SK-N-SH (cell line): Measurements from ENCODE around the gene TMEM191B.
"Not testable (repeated sequence)": the region's sequence is repeated elsewhere in the genome, so short reads cannot be mapped to it uniquely, and the experiment has no call there.

Experiments used
- FOSL2 ChIP-seq: IDR thresholded peaks from 2 replicates; pipeline ENCODE4 v1.4.0; 2012; ENCODE audit warnings: low read depth, mild to moderate bottlenecking, moderate library complexity, borderline replicate concordance
- GABPA ChIP-seq: IDR thresholded peaks from 2 replicates; pipeline ENCODE4 v1.4.0; 2012; ENCODE audit warnings: low read depth, mild to moderate bottlenecking
- RCOR1 ChIP-seq: fragments of 150-350 bp; IDR thresholded peaks from 2 replicates; pipeline ENCODE4 v1.6.1; 2017; ENCODE audit warnings: antibody characterized with exemption, low read length
- USF1 ChIP-seq: IDR thresholded peaks from 2 replicates; pipeline ENCODE4 v1.4.0; 2012; ENCODE audit warnings: low read depth, borderline replicate concordance
- TF ChIP-seq, protein P1 (sequence below): fragments of 200-600 bp; sonication (generic); IDR thresholded peaks from 2 replicates; pipeline ENCODE4 v1.6.1; 2017; ENCODE audit warnings: antibody characterized with exemption, mild to moderate bottlenecking, moderate library complexity

DNA sequence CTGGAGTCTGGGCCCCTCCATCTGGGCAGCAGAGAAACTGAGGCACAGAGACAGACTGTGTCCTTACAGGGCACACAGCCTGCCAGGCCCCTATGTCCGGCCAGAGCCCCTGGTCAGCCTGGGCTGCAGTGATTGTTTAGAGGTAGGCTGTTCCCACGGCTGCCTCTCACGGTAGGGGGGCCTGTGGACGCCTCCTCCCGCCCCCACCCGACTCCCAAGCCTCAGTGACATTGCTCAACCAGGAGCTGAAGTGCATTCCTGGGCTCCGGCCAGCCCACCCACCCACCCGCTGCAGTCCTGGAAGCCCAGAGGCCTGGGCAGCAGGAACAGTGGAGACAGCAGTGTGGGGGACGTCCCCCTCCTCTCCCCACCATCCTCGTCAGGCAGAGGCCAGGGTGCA, 14.1 kb upstream of the TMEM191B start:
- not testable (repeated sequence) for TF ChIP-seq FOSL2, RCOR1, USF1, GABPA
- TF ChIP-seq, protein P1, sequence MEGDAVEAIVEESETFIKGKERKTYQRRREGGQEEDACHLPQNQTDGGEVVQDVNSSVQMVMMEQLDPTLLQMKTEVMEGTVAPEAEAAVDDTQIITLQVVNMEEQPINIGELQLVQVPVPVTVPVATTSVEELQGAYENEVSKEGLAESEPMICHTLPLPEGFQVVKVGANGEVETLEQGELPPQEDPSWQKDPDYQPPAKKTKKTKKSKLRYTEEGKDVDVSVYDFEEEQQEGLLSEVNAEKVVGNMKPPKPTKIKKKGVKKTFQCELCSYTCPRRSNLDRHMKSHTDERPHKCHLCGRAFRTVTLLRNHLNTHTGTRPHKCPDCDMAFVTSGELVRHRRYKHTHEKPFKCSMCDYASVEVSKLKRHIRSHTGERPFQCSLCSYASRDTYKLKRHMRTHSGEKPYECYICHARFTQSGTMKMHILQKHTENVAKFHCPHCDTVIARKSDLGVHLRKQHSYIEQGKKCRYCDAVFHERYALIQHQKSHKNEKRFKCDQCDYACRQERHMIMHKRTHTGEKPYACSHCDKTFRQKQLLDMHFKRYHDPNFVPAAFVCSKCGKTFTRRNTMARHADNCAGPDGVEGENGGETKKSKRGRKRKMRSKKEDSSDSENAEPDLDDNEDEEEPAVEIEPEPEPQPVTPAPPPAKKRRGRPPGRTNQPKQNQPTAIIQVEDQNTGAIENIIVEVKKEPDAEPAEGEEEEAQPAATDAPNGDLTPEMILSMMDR = not testable (repeated sequence)
